HG02642 (cell line): ENCODE data around the gene ERFE.

Source experiments
- ATAC-seq: cut with Tn5 transposase; IDR thresholded peaks from one replicate; pipeline ENCODE4 v1.9.1; 2021; ENCODE audit warnings: mild to moderate bottlenecking; ENCODE audit not compliant: unreplicated experiment, poor library complexity

Gene ERFE

DNA sequence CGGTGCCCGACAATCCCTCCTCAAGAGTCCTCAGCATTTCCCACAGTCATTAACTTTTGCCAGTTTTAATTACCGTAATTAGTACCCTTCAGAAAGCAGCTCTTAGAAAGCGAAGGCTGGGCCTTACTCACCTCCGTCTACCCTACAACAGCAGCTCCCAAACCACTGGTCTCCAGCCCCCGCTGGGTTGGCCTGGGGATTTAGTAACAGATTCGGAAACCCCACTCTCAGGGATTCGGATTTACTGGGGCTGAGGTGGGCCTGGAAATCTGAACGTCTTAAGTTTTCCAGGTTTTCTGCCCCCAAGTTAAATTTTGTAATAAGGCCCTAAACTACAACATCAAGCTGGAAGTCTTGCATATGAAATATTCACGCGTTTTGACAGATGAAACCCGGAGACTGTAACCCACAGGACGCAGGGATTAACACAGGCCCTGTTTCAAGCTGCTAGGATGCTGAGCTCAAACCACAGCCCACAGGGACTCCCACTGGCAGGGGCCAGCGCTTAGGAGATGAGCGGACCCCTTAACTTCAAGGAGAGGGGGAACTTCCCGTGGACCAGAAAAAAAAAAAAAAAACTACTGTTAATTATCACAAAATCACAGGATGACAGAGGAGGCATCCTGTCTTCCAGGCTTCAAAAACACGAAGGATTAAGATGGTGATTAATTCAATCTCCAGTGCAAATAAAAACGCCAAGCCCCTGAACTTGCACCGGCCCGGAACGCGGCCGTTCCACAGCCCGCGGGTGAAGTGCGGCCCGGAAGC is 43.7 kb downstream of the ERFE start:
- no peak for ATAC-seq

DNA sequence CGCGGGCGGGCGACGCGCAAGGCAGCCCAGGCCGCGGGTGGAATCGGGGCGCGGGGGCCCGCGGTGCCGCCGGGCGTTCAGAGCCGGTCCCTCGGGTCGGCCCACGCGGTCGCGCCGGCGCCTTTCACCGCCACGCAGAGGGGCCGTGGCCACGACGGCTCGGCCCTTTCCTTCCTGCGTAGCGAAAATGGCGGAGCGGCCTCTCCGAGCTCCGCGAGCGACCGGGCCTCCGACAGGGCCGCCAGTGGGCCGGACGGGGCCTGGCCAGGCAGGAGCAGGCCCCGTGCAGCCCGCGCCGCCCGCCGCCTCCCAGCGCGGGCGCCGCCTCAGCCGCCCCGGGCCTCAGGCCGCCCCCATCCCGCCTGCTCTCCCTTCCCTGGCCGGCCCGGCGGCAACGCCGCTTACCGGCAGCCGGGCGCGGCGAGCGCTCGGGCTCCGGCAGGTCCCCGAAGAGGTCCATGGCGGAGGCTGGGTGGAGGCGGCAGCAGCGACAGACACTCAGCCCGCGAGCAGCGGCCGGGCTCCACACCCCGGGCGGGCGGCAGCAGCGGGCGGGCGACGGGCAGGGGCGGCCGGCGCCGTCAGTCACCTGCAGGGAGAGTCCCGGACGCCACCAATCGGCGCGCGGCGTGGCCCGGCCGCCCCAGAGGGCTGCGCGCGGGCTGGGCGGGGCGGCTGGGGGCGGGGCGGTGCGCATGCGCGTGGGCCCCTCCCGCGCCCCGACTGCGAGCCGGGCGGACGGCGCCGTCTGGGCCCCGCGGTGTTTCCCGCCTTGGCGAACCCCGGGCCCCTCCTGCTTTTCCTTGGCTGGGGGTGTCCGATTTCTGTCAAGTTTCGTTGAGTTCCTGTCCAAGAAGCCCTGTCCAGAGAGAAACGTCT is 44.6 kb downstream of the ERFE start, which contains the start of gene ILKAP:
Gene ILKAP, minus strand, starts transcription at position 602 of the 879 bp plus-strand sequence. Its CDS starts 142 bp downstream, at position 460.
- peak; percentile 96 for ATAC-seq

DNA sequence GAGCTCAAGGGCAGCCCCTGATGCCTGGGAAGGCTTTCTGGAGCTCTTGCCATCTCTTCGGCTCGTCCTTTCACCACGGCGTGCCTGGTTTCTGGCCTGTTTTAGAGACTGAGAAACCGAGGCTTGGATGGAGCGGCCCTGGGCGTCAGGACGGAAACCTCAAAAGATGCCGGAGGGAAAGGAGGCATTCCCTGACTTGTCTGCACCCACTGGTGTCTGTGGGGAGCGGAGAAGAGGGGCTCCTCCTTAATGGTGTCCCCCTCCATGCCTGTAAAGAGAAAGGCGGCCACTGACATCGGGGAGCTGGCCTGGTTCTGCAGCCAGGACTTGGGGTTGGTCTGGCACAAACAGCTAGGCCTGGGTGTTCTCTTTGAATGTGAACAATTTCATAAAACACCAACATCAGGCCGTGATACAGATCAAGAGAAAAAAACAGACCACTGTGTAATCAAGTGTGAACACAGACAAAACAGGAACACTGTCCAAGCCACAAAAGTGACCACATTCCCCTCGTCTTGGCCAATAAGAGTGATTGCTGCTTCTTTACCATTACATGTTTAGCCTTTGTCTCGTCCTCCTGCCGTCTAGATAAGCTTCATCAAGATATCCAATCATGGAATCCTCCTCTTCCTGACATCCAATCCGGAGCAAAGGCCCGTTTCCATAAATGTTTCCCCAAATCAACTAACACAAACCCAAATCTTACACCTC is 45.4 kb downstream of the ERFE start:
- no peak for ATAC-seq

DNA sequence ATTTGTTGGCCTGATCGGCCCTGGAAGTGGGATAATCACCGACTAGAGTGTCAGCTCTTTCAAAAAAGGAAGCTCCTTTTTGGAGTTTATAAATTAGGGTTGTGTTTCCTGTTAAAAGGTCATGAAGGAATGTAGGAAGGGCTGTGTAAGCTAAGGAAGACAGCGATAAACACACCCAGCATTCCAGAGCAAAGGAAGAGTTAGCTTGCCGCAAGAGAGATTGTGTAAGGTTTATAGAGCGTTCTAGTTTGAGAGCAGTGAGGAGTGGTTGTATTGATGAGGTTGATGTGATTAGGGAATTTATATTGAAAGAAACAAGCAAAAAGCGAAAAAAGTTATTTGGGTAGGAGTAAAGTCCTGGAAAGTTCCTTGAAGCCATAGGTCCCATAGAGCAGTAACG is 48.2 kb downstream of the ERFE start:
- ATAC-seq = no peak

DNA sequence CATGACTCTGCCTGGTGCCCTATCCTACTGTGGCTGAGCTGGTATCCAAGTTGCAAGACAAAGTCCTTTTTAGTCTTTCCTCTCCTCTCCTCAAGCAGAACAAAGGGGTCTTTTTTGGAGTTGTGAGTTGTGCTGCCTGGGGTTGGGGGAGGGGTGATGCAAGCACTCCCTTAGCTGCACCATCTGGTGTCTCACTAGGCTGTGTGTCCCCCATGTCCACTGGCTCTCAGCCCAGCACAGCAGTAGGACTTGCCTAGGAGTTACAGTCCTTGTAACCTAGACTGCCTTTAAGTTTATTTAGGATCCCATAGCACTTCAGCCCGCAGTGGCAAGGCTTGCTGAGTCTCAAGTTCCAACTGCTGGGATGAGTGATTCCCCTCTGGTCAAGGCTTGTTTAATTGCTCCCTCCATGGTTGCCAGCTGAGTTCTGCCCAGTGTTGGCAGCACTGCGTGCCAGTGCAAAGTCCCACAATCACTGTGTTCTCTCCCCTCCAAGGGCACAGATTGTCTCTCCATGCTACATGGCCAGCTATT is 57.9 kb downstream of the ERFE start:
- no peak for ATAC-seq
